AG09309 (cell line): ENCODE data around the gene ZNRF3.

Source experiments
- DNase-seq: peaks from one replicate; pipeline ENCODE4 v3.0.0-alpha.2; 2010; ENCODE audit warnings: low read depth
- H3K4me3 ChIP-seq: 2 replicates; pipeline ENCODE4 v1.5.1; 2011; ENCODE audit warnings: mild to moderate bottlenecking, low read depth, low read length, moderate library complexity; ENCODE audit not compliant: control insufficient read depth
- CTCF ChIP-seq: IDR thresholded peaks from 2 replicates; pipeline ENCODE4 v1.5.1; 2011; ENCODE audit warnings: mild to moderate bottlenecking, low read depth, low read length, inconsistent platforms; ENCODE audit not compliant: insufficient read depth, control insufficient read depth; ENCODE audit errors: missing control alignments

ZNRF3 gene

DNA sequence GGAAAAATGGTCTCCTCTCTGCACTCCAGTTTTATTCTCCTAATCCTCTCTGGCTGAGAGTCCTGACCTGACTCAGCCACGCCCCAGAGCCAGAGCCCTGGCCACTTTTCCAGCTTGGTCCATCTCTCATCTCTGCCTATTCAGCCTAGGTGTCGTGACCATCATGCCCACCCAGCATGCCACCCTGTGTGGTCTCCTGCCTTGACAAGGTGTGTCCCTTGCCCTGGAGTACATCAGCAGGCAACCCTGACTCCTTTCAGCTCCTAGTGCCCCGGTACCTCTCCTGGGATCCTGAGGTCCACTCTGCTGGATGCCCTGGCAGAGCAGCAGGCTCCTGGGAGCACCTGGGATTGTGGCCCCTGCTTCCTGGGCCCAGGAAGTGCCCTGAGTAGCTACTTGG is 52.8 kb downstream of the ZNRF3 start:
- no peak for DNase-seq
- no peak for TF ChIP-seq CTCF
- H3K4me3 ChIP-seq, result no peak overlapping the region

- DNase-seq, result no peak
- TF ChIP-seq CTCF, result no peak
- no peak overlapping the region for H3K4me3 ChIP-seq
Measured at GRCh38 chr22:28937206-28938025, 54.0 kb downstream of the ZNRF3 start.

DNA sequence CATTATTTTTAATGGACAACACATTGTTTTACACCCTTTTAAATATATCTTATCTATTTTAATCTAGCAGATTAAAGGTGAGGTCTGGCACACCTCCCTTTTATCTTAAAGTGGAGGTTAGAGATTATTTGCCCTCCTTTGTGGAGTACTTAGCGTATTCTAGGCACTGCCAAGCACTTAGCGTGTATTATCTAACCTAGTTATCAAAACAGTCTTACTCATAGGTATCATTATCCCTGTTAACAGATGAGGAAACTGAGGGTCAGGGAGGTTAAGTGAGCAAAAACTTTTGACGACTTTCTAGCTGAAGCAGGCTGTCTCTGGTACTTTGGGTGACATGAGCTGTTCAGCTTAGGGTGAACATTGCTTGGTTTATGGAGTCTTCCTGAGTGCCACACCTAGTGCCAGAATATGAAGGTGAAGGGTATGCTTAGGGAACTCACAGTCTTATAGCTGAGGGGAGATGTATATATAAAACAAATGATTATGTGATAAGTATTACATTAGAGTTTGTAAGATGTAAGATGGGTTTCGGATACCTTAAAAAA is 55.0 kb downstream of the ZNRF3 start:
- H3K4me3 ChIP-seq, result no peak overlapping the region
- TF ChIP-seq CTCF, result no peak
- no peak for DNase-seq

DNA sequence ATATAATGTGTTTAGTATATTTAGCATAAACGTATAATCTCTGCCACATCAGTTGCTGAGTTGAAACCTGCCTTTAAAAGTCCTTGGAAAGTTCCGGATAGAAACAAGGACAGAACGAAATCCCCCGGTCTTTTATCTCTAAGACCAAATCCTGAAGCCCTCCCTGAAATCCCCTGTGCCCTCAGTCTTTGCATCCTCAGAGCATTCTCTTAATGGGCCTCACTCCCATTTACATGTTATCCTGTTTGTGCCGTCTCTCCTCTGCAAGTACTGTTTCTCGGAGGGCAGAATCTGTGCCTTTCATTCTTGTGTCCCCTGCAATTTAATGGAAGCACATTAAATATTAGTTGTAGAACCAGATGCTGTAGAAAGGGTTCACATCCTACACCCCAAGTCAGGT is 56.0 kb downstream of the ZNRF3 start:
- DNase-seq, result no peak
- no peak overlapping the region for H3K4me3 ChIP-seq
- no peak for TF ChIP-seq CTCF

GRCh38 chr22:28939932-28940331 is 56.6 kb downstream of the ZNRF3 start:
- no peak for DNase-seq
- no peak for TF ChIP-seq CTCF
- H3K4me3 ChIP-seq, result no peak overlapping the region

GRCh38 chr22:28940441-28940840 is 57.1 kb downstream of the ZNRF3 start:
- TF ChIP-seq CTCF, result no peak
- DNase-seq, result no peak

GRCh38 chr22:28942333-28942732 is 59.0 kb downstream of the ZNRF3 start:
- no peak for TF ChIP-seq CTCF
- DNase-seq, result no peak
- no peak overlapping the region for H3K4me3 ChIP-seq

More at GRCh38 chr22:28940441-28940840, 57.1 kb downstream of the ZNRF3 start:
- no peak overlapping the region for H3K4me3 ChIP-seq
